Left ventricle myocardium inferior (tissue), 1 donor: ENCODE results near the gene AMPH. TPM values are rescaled to one million over a fixed set of nuclear protein-coding genes. Genes with fewer than 3 reads are reported as not detected.

ENCODE experiments used
- DNase-seq: peaks from one replicate; pipeline ENCODE4 v3.0.0-alpha.2; 2020
- H3K27ac ChIP-seq: fragments of 200-600 bp; replicated peaks from 2 replicates; pipeline ENCODE4 v1.8.0; 2021
- H3K27me3 ChIP-seq: fragments of 200-600 bp; 2 replicates; pipeline ENCODE4 v1.8.0; 2021; ENCODE audit warnings: low read depth
- H3K36me3 ChIP-seq: fragments of 200-600 bp; 2 replicates; pipeline ENCODE4 v1.8.0; 2021
- H3K4me1 ChIP-seq: fragments of 200-600 bp; 2 replicates; pipeline ENCODE4 v1.8.0; 2021
- H3K4me3 ChIP-seq: fragments of 200-600 bp; 2 replicates; pipeline ENCODE4 v1.8.0; 2021; ENCODE audit warnings: mild to moderate bottlenecking, moderate library complexity
- H3K9me3 ChIP-seq: fragments of 200-600 bp; replicated peaks from 2 replicates; pipeline ENCODE4 v1.8.0; 2021
- CTCF ChIP-seq: fragments of 200-600 bp; IDR thresholded peaks from 2 replicates; pipeline ENCODE4 v1.8.0; 2021; ENCODE audit warnings: antibody characterized with exemption, mild to moderate bottlenecking, borderline replicate concordance
- intact Hi-C: fragments of 100-400 bp; cut with micrococcal nuclease; formaldehyde crosslinking; loops from one replicate; pipeline ENCODE4 v1.11.0; 2022
- total RNA-seq: library from RNA; stranded (reverse); fragmentation: NEBNext Ultra II Directional; extraction: Animal tissue kit (Norgen Biotek cat#: 25700); gene quantifications from one replicate; pipeline ENCODE4 v1.2.1, GENCODE V29; 2021
- donor health status: DM: no; HTN: yes; CAD: no; lungs with severe emphysema.

Gene AMPH
- total RNA-seq, 1 donor from 2014 or later = 2.6 TPM

GRCh38 chr7:38565289-38565688 lies 65.9 kb downstream of the AMPH start:
- H3K9me3 ChIP-seq = peaks cover 14% of the 10 kb centered on the region
- intact Hi-C loops = no loop called here
- H3K27me3 ChIP-seq = no peaks in the 10 kb centered on the region
- no peak for DNase-seq
- no peak overlapping the region for H3K27ac ChIP-seq
- TF ChIP-seq CTCF = no peak
- no peak overlapping the region for H3K4me3 ChIP-seq
- no peaks in the 10 kb centered on the region for H3K4me1 ChIP-seq
- H3K36me3 ChIP-seq = no peaks in the 10 kb centered on the region

- Histone ChIP-seq H3K9me3 (peaks cover 14% of the 10 kb centered on the region), H3K27ac (no peak overlapping the region), H3K4me1 (no peaks in the 10 kb centered on the region), H3K36me3 (no peaks in the 10 kb centered on the region), H3K27me3 (no peaks in the 10 kb centered on the region), H3K4me3 (no peak overlapping the region)
- no peak for DNase-seq
- intact Hi-C loops = no loop called here
- no peak for TF ChIP-seq CTCF
Measured at GRCh38 chr7:38563741-38564140, 67.4 kb downstream of the AMPH start.

GRCh38 chr7:38561166-38561565 lies 70.0 kb downstream of the AMPH start:
- Histone ChIP-seq H3K36me3 (no peaks in the 10 kb centered on the region), H3K9me3 (no peaks in the 10 kb centered on the region), H3K4me3 (no peak overlapping the region), H3K4me1 (no peaks in the 10 kb centered on the region), H3K27ac (no peak overlapping the region), H3K27me3 (no peaks in the 10 kb centered on the region)
- intact Hi-C loops = no loop called here
- no peak for DNase-seq
- TF ChIP-seq CTCF = no peak

- no peak for TF ChIP-seq CTCF
Measured at GRCh38 chr7:38558761-38559345, 72.3 kb downstream of the AMPH start.

GRCh38 chr7:38554586-38554985 lies 76.6 kb downstream of the AMPH start:
- no peak for DNase-seq
- Histone ChIP-seq H3K4me1 (no peaks in the 10 kb centered on the region), H3K36me3 (no peaks in the 10 kb centered on the region), H3K27me3 (no peaks in the 10 kb centered on the region), H3K4me3 (no peak overlapping the region), H3K27ac (no peak overlapping the region), H3K9me3 (no peaks in the 10 kb centered on the region)
- intact Hi-C loops = no loop called here
- no peak for TF ChIP-seq CTCF

More at GRCh38 chr7:38558761-38559345, 72.3 kb downstream of the AMPH start:
- no peak overlapping the region for H3K4me3 ChIP-seq
- H3K4me1 ChIP-seq = no peaks in the 10 kb centered on the region
- DNase-seq = no peak
- H3K27me3 ChIP-seq = no peaks in the 10 kb centered on the region
- no peaks in the 10 kb centered on the region for H3K9me3 ChIP-seq
- H3K36me3 ChIP-seq = no peaks in the 10 kb centered on the region
- intact Hi-C loops = no loop called here
- H3K27ac ChIP-seq = no peak overlapping the region

GRCh38 chr7:38550836-38551235 lies 80.3 kb downstream of the AMPH start:
- no peak for TF ChIP-seq CTCF
- no peaks in the 10 kb centered on the region for H3K36me3 ChIP-seq
- intact Hi-C loops = no loop called here
- no peaks in the 10 kb centered on the region for H3K27me3 ChIP-seq
- no peak overlapping the region for H3K27ac ChIP-seq
- no peak for DNase-seq
- H3K4me1 ChIP-seq = no peaks in the 10 kb centered on the region
- no peaks in the 10 kb centered on the region for H3K9me3 ChIP-seq
- no peak overlapping the region for H3K4me3 ChIP-seq
